AML-193 (cell line): ENCODE measurements around the gene TNRC6B.
"Not testable (repeated sequence)": the region's sequence is repeated elsewhere in the genome, so short reads cannot be mapped to it uniquely, and the experiment has no call there.

Experiments
- DNase-seq, 2 experiments: peaks; one replicate each; lab custom pipeline; 2025; lab: John Stamatoyannopoulos, UW

Gene TNRC6B

GRCh38 chr22:40177738-40178416 is at the start of gene TNRC6B:
TNRC6B (plus strand) TSS chr22:40177925; CDS start chr22:40178136, 211 bp downstream.
- DNase-seq, result peak; percentile 98

- DNase-seq, result no peak
These were observed 48.7 kb upstream of the TNRC6B start for GRCh38 chr22:40128989-40129388.

- DNase-seq, result no peak
These were observed 40.6 kb upstream of the TNRC6B start for GRCh38 chr22:40137132-40137531.

- DNase-seq, result no peak
These were observed 38.9 kb upstream of the TNRC6B start for GRCh38 chr22:40138866-40139265.

GRCh38 chr22:40147388-40148176 is 30.1 kb upstream of the TNRC6B start:
- DNase-seq, result no peak

GRCh38 chr22:40153192-40153591 is 24.5 kb upstream of the TNRC6B start:
- no peak for DNase-seq

- DNase-seq, result no peak
These were observed 24.0 kb upstream of the TNRC6B start for GRCh38 chr22:40153705-40154104.

- peak in 1 of 2 experiments; percentile 17 for DNase-seq
These were observed 21.7 kb upstream of the TNRC6B start for GRCh38 chr22:40156001-40156516.

- not testable (repeated sequence) for DNase-seq
These were observed 21.0 kb upstream of the TNRC6B start for GRCh38 chr22:40156682-40157081.

GRCh38 chr22:40157330-40157945 is 20.3 kb upstream of the TNRC6B start:
- DNase-seq, result no peak

GRCh38 chr22:40161194-40161593 is 16.5 kb upstream of the TNRC6B start:
- no peak for DNase-seq

- DNase-seq, result not testable (repeated sequence)
These were observed 12.2 kb upstream of the TNRC6B start for GRCh38 chr22:40165537-40165936.

- DNase-seq, result no peak
These were observed 2.0 kb upstream of the TNRC6B start for GRCh38 chr22:40175611-40176244.

- peak; percentile 10 to 13 for DNase-seq
These were observed 596 bp upstream of the TNRC6B start for GRCh38 chr22:40176921-40177737.

GRCh38 chr22:40178417-40179409 is 988 bp downstream of the TNRC6B start:
- DNase-seq, result peak; percentile 14 to 15

GRCh38 chr22:40179526-40179925 is 1.8 kb downstream of the TNRC6B start:
- DNase-seq, result no peak

- no peak for DNase-seq
These were observed 2.7 kb downstream of the TNRC6B start for GRCh38 chr22:40180403-40180802.

- DNase-seq, result no peak
These were observed 3.6 kb downstream of the TNRC6B start for GRCh38 chr22:40181323-40181722.

- no peak for DNase-seq
These were observed 4.6 kb downstream of the TNRC6B start for GRCh38 chr22:40182231-40182835.
